Effector memory CD4-positive, alpha-beta T cell (primary cell): ENCODE results near the gene FZD7.

Source experiments
- DNase-seq, 3 donors: peaks; one replicate each; pipeline ENCODE4 v3.0.0-alpha.2; 2020
- H3K27ac ChIP-seq: 2 replicates; pipeline ENCODE4 v1.7.0; 2013; ENCODE audit warnings: mild to moderate bottlenecking, low read length, moderate library complexity; ENCODE audit not compliant: insufficient read depth, poor library complexity, severe bottlenecking
- H3K27me3 ChIP-seq: replicated peaks from 2 replicates; pipeline ENCODE4 v1.7.0; 2013; ENCODE audit warnings: mild to moderate bottlenecking, low read length; ENCODE audit not compliant: insufficient read depth, control insufficient read depth, poor library complexity, severe bottlenecking
- H3K36me3 ChIP-seq: 2 replicates; pipeline ENCODE4 v1.7.0; 2013; ENCODE audit warnings: mild to moderate bottlenecking, low read length, moderate library complexity; ENCODE audit not compliant: control insufficient read depth, insufficient read depth
- H3K4me1 ChIP-seq: 2 replicates; pipeline ENCODE4 v1.7.0; 2013; ENCODE audit warnings: low read length, mild to moderate bottlenecking; ENCODE audit not compliant: control insufficient read depth, insufficient read depth, poor library complexity, severe bottlenecking
- H3K4me3 ChIP-seq: 2 replicates; pipeline ENCODE4 v1.7.0; 2013; ENCODE audit warnings: low read length, low read depth, mild to moderate bottlenecking; ENCODE audit not compliant: insufficient read depth, poor library complexity, severe bottlenecking
- H3K9me3 ChIP-seq: 2 replicates; pipeline ENCODE4 v1.7.0; 2013; ENCODE audit warnings: mild to moderate bottlenecking, low read length, moderate library complexity; ENCODE audit not compliant: control insufficient read depth
- total RNA-seq, 3 donors: gene quantifications; one replicate each; lab custom pipeline; 2026; lab: John Stamatoyannopoulos, UW

The FZD7 gene
- 2.8 to 5.0 (median 3.9) reads per million in 3 donors for total RNA-seq

DNA sequence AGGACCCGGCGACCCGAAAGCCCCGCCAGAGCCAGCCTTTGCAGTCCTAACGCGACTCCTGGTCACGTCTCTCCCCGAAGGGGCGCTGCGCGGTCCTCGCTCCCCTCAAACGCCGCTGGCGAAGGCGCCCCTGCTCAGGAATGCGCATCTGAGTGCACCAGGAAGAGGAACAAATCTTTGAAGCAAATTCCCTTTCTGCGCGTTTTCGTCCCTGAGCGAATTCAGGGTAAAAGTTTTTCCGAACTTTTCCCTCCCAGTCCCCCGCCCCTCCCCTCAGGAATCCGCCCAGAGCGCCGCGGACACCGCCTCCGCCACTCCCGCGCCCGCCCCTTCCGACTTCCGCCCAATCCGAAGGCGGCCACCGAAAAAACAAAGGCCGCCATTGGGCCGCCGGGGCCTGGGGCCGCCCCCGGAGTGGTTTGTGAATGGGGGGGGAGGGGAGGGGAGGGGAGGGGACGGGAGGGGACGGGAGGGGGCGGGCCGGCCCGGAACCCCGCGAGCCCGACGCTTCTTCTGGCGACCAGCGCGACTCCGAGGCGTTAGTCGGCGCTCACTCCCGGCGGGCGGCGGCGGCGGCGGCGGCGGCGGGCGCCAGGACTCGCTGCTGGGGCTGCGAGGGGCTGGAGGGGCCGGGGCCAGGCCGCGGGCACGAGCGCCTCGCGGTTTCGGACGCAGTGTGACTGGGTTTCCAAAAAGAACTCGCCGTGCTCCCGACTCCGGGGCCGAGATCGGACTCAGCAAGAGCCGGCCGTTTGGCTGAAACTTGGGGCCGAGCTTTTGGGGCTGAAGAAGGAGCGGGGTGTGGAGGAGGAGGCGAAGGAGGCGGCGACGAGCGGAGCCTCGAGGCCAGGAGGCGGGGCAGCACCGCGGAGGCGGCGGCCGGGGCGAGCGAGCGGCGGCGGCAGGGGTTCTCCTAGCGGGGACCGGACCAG lies at the start of gene FZD7:
Gene FZD7 (plus strand): TSS at position 539 of the 932 bp plus-strand sequence. CDS start 793 bp downstream, outside the sequence.
- Histone ChIP-seq H3K9me3 (no peaks in the 10 kb centered on the region), H3K27me3 (peaks cover 27% of the 10 kb centered on the region), H3K4me3 (peak within 1 kb of the TSS; percentile 79), H3K36me3 (no peaks in the 10 kb centered on the region), H3K27ac (peak within 1 kb of the TSS; percentile 33), H3K4me1 (peaks cover 13% of the 10 kb centered on the region)
- DNase-seq, result peak; percentile 74 to 75 (median 74)

- H3K27ac ChIP-seq, result no peak overlapping the region
These were observed 49.3 kb upstream of the FZD7 start for GRCh38 chr2:201984333-201984732.

DNA sequence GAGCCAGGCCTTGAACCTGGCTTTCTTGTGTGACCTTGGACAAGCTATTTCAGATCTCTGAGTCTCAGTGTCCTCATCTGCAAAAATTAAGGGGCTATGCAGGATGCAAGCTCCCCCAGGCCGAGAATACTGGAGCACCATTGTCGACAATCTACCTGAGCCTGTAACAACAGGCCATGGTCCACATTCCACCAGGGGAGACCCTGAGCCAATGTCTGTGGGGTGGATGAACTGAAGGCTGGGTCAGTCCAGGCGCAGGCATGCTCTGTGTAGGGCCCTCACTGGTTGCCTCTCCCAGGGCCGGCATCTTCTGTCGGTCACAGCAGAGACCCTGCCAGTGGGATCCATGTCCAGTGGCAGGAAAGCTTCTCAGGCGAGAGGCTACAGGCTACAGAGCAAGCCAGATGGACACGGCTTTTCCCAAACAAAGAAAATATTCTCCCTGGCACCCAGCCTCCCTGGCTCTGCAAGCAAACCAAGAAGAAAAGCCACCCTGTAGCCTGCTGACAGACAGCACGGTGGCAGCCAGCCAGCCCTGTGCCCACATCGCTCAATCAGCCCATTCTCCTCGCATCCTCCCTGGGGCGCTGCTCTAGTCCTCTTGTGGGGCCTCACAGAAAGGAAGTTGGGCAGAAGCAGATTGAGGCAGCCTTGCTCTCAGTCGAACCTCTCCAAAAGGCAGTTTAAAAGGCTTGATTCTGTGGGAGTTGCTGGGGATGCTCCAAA lies 48.7 kb upstream of the FZD7 start:
- Histone ChIP-seq H3K4me1 (no peaks in the 10 kb centered on the region), H3K27ac (no peak overlapping the region), H3K4me3 (no peak overlapping the region), H3K36me3 (no peaks in the 10 kb centered on the region), H3K9me3 (no peaks in the 10 kb centered on the region), H3K27me3 (no peaks in the 10 kb centered on the region)
- no peak for DNase-seq

More at GRCh38 chr2:201984333-201984732, 49.3 kb upstream of the FZD7 start:
- Histone ChIP-seq H3K27me3 (no peaks in the 10 kb centered on the region), H3K4me3 (no peak overlapping the region), H3K36me3 (no peaks in the 10 kb centered on the region), H3K9me3 (no peaks in the 10 kb centered on the region), H3K4me1 (no peaks in the 10 kb centered on the region)
- no peak for DNase-seq

- no peaks in the 10 kb centered on the region for H3K4me1 ChIP-seq
- H3K36me3 ChIP-seq, result no peaks in the 10 kb centered on the region
- DNase-seq, result no peak
- H3K27ac ChIP-seq, result no peak overlapping the region
- H3K9me3 ChIP-seq, result no peaks in the 10 kb centered on the region
- no peaks in the 10 kb centered on the region for H3K27me3 ChIP-seq
- H3K4me3 ChIP-seq, result no peak overlapping the region
These were observed 47.8 kb upstream of the FZD7 start for GRCh38 chr2:201985728-201986462.

DNA sequence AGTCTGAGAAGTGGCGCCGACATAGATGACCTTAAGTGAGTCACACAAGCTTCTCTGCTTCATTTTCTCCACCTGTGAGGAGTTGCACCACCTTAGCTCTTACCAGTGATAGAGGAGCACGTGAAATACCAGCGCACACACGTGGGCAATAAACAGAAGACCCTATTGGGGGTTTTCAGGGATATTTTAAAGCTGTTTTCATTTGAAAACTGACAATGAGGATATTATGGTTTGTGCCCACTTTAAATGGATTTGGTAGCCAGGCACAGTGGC lies 47.3 kb upstream of the FZD7 start:
- H3K27ac ChIP-seq, result no peak overlapping the region
- no peaks in the 10 kb centered on the region for H3K36me3 ChIP-seq
- DNase-seq, result no peak
- no peaks in the 10 kb centered on the region for H3K4me1 ChIP-seq
- no peak overlapping the region for H3K4me3 ChIP-seq
- no peaks in the 10 kb centered on the region for H3K9me3 ChIP-seq
- no peaks in the 10 kb centered on the region for H3K27me3 ChIP-seq

DNA sequence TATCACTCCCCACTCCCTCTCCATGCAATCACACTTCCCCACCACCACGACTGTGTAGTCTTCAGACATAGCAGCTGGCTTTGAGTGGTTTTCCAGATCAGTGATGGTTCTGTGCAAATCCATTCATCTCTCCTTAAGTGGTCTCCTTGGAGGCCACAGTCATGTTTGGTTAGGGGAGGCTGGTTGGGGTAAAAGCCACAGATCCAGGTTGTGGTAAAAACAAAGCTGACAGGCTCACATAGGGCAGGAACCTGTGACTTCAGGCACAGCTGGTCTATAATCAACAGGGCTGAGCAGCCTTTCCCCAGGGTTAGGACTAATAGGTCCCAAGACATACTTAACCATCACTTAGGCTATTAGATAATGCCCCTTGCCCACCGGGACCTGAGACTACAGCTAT lies 46.2 kb upstream of the FZD7 start:
- Histone ChIP-seq H3K27me3 (no peaks in the 10 kb centered on the region), H3K9me3 (no peaks in the 10 kb centered on the region)

DNA sequence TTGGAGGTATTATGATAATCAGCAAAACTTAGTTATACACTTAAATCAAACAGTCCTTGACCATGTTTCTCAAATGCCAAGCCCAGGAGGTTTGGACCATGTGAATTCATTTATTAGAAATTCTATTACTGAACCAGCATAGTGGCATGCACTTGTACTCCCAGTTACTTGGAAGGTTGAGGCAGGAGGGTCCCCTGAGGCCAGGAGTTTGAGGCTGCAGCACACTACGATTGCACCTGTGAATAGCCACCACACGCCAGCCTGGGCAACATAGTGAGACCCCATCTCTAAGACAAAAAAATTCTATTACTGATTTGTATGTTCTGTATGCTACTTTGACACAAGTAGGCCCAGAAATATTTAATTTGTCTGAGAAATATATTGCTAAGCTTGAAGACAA lies 43.6 kb upstream of the FZD7 start:
- H3K36me3 ChIP-seq, result no peaks in the 10 kb centered on the region
- DNase-seq, result no peak
- no peaks in the 10 kb centered on the region for H3K9me3 ChIP-seq
- no peaks in the 10 kb centered on the region for H3K27me3 ChIP-seq
- no peak overlapping the region for H3K27ac ChIP-seq
- no peaks in the 10 kb centered on the region for H3K4me1 ChIP-seq
- no peak overlapping the region for H3K4me3 ChIP-seq

More for the DNA sequence above, 46.2 kb upstream of the FZD7 start:
- no peak overlapping the region for H3K4me3 ChIP-seq
- DNase-seq, result no peak
- no peaks in the 10 kb centered on the region for H3K36me3 ChIP-seq
- H3K27ac ChIP-seq, result no peak overlapping the region
- H3K4me1 ChIP-seq, result no peaks in the 10 kb centered on the region

DNA sequence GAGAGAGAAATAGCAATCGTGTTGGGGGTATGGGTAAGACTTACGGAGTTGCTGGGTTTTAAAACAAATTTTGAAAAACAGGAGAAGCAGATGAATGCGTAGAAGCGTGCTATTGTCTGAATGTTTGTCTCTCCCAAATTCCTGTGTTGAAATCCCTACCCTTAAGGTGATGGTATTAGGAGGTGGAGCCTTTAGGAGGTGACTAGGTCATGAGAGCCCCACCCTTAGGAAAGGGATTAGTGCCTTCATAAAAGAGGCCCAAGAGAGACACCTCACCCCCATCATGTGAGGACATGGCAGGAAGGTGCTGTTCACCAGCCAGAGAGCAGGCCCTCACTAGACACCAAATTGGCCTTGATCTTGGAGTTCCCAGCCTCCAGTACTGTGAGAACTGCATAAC lies 40.7 kb upstream of the FZD7 start:
- no peaks in the 10 kb centered on the region for H3K27me3 ChIP-seq
- DNase-seq, result no peak
- no peak overlapping the region for H3K4me3 ChIP-seq
- H3K27ac ChIP-seq, result no peak overlapping the region
- H3K4me1 ChIP-seq, result no peaks in the 10 kb centered on the region
- no peaks in the 10 kb centered on the region for H3K9me3 ChIP-seq
- H3K36me3 ChIP-seq, result no peaks in the 10 kb centered on the region

GRCh38 chr2:201994973-201995638 lies 38.5 kb upstream of the FZD7 start:
- no peaks in the 10 kb centered on the region for H3K27me3 ChIP-seq
- H3K27ac ChIP-seq, result no peak overlapping the region
- no peak overlapping the region for H3K4me3 ChIP-seq
- no peaks in the 10 kb centered on the region for H3K4me1 ChIP-seq
- DNase-seq, result no peak
- H3K36me3 ChIP-seq, result no peaks in the 10 kb centered on the region
- H3K9me3 ChIP-seq, result no peaks in the 10 kb centered on the region
